Endodermal cell (in vitro differentiated cells): ENCODE data around the gene ALDH1A1. TPM values are rescaled to one million over a fixed set of nuclear protein-coding genes. Genes with fewer than 3 reads are reported as not detected.

Source experiments
- DNase-seq: peaks from one replicate; pipeline ENCODE4 v3.0.0-alpha.2; 2017
- H3K27ac ChIP-seq: 2 replicates; pipeline ENCODE4 v1.5.1; 2013; ENCODE audit warnings: mild to moderate bottlenecking, low read depth, low read length, moderate library complexity
- H3K27me3 ChIP-seq: 2 replicates; pipeline ENCODE4 v1.6.1; 2013; ENCODE audit warnings: mild to moderate bottlenecking, low read length, moderate library complexity; ENCODE audit not compliant: insufficient read depth, control insufficient read depth, poor library complexity, severe bottlenecking
- H3K36me3 ChIP-seq: 2 replicates; pipeline ENCODE4 v1.7.0; 2013; ENCODE audit warnings: mild to moderate bottlenecking, low read length, moderate library complexity; ENCODE audit not compliant: control insufficient read depth, insufficient read depth
- H3K4me1 ChIP-seq: one replicate; pipeline ENCODE4 v1.7.0; 2013; ENCODE audit warnings: low read length; ENCODE audit not compliant: control insufficient read depth, insufficient read depth
- H3K4me3 ChIP-seq: 2 replicates; pipeline ENCODE4 v1.5.1; 2013; ENCODE audit warnings: mild to moderate bottlenecking, low read length, moderate library complexity
- H3K9ac ChIP-seq: 2 replicates; pipeline ENCODE4 v1.6.1; 2013; ENCODE audit warnings: mild to moderate bottlenecking, low read length, moderate library complexity; ENCODE audit not compliant: poor library complexity, severe bottlenecking; ENCODE audit errors: extremely low read depth
- H3K9me3 ChIP-seq: 2 replicates; pipeline ENCODE4 v1.6.1; 2013; ENCODE audit warnings: mild to moderate bottlenecking, low read length, moderate library complexity; ENCODE audit not compliant: control insufficient read depth
- H3K27ac Mint-ChIP-seq: 2 replicates; pipeline ENCODE4 v1.8.0; 2020; ENCODE audit warnings: mixed read lengths
- H3K27me3 Mint-ChIP-seq: 2 replicates; pipeline ENCODE4 v1.8.0; 2021; ENCODE audit warnings: mild to moderate bottlenecking, mixed read lengths; ENCODE audit not compliant: insufficient read depth
- H3K36me3 Mint-ChIP-seq: 2 replicates; pipeline ENCODE4 v1.8.0; 2020; ENCODE audit warnings: low read depth, mixed read lengths
- H3K4me1 Mint-ChIP-seq: 2 replicates; pipeline ENCODE4 v1.8.0; 2020; ENCODE audit warnings: mixed read lengths
- H3K4me3 Mint-ChIP-seq: 2 replicates; pipeline ENCODE4 v1.8.0; 2020; ENCODE audit warnings: mild to moderate bottlenecking, moderate library complexity, mixed read lengths
- H3K9me3 Mint-ChIP-seq: 2 replicates; pipeline ENCODE4 v1.8.0; 2020; ENCODE audit warnings: mild to moderate bottlenecking, mixed read lengths
- WGBS, 2 experiments: methylation state at CpG; one replicate each; pipeline versions ENCODE4 v1.1.5 to v1.1.7; 2013; ENCODE audit warnings: missing lambda C conversion rate in 2 of 2, mixed read lengths in 1 of 2; ENCODE audit not compliant: insufficient coverage in 1 of 2, insufficient read length in 1 of 2; 5-methylcytosine and 5-hydroxymethylcytosine counted together
- total RNA-seq, 2 donors: library from RNA; stranded (reverse); fragmentation: NEBNext Ultra II Directional in 1 of 2; extraction: Animal tissue kit (Norgen Biotek cat#: 25700) in 1 of 2; gene quantifications; 2 replicates in 1 of 2; 3 replicates in 1 of 2; pipeline ENCODE4 v1.2.1, GENCODE V29; 2021
- TF ChIP-seq, protein P1 (sequence below): fragments of 200-600 bp; sonication (generic); conservative IDR thresholded peaks from 2 replicates; pipeline ENCODE4 v1.5.0; 2021; ENCODE audit warnings: antibody characterized with exemption, mild to moderate bottlenecking

Gene ALDH1A1
- total RNA-seq, 2 donors from 2014 or later = 3.5 to 4.6 TPM

DNA sequence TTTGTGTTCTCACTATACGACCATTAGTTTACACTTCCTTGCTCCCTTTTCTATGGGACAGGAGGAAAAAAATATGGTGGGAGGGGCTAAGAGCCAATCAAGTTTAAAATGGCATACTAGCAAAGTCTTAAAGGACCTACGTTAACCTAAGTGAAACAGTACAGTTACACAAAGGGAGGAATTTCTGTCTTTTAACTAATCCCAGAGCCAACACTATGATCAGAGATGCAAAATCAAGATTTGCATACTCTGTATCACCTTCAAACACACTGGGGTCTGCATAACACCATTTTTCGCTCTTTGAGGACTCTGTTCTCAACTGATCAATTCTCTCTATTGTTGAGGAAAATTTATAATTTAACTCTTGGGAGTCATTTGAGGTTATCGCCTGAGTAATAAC lies 49.8 kb downstream of the ALDH1A1 start:
- H3K4me1 Mint-ChIP-seq = peaks cover 6% of the 10 kb centered on the region
- TF ChIP-seq, protein P1, sequence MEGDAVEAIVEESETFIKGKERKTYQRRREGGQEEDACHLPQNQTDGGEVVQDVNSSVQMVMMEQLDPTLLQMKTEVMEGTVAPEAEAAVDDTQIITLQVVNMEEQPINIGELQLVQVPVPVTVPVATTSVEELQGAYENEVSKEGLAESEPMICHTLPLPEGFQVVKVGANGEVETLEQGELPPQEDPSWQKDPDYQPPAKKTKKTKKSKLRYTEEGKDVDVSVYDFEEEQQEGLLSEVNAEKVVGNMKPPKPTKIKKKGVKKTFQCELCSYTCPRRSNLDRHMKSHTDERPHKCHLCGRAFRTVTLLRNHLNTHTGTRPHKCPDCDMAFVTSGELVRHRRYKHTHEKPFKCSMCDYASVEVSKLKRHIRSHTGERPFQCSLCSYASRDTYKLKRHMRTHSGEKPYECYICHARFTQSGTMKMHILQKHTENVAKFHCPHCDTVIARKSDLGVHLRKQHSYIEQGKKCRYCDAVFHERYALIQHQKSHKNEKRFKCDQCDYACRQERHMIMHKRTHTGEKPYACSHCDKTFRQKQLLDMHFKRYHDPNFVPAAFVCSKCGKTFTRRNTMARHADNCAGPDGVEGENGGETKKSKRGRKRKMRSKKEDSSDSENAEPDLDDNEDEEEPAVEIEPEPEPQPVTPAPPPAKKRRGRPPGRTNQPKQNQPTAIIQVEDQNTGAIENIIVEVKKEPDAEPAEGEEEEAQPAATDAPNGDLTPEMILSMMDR = no peak
- no peak overlapping the region for H3K4me3 Mint-ChIP-seq
- H3K4me3 ChIP-seq = no peak overlapping the region
- no peak overlapping the region for H3K27ac ChIP-seq
- H3K4me1 ChIP-seq = no peaks in the 10 kb centered on the region
- DNase-seq = no peak
- 84 to 97% methylated on average over 3 to 4 of the region's 4 CpGs for WGBS, 2 experiments
- H3K27me3 Mint-ChIP-seq = no peaks in the 10 kb centered on the region
- H3K9ac ChIP-seq = no peak overlapping the region
- H3K9me3 ChIP-seq = no peaks in the 10 kb centered on the region
- H3K36me3 Mint-ChIP-seq = no peaks in the 10 kb centered on the region
- H3K9me3 Mint-ChIP-seq = no peaks in the 10 kb centered on the region
- H3K36me3 ChIP-seq = no peaks in the 10 kb centered on the region
- no peak overlapping the region for H3K27ac Mint-ChIP-seq
- no peaks in the 10 kb centered on the region for H3K27me3 ChIP-seq

DNA sequence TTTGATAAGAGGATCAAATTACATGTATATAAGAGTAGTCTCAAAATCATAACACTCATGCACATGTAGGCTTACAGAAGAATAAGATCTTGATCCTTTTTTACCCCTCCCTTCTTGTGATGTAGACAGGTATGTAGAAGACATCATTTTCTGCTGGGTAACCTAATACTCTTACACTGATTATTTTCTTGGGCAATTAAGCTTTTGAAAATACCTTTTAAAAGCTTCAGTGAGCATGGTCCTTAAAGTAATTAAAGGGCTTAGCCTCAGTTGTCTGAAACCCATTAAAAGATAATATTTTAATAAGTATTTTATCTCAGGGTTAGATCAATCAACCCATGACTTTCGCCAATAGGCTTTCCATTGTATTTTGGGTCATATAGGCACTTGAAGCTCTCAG lies 50.6 kb downstream of the ALDH1A1 start:
- 89% methylated on average over 1 of the region's 1 CpG; no CpG with 5 or more reads in 1 of the 2 experiments for WGBS, 2 experiments
- Histone ChIP-seq H3K4me1 (no peaks in the 10 kb centered on the region), H3K9ac (no peak overlapping the region), H3K27me3 (no peaks in the 10 kb centered on the region), H3K9me3 (no peaks in the 10 kb centered on the region), H3K27ac (no peak overlapping the region), H3K4me3 (no peak overlapping the region), H3K36me3 (no peaks in the 10 kb centered on the region)
- Mint-ChIP-seq H3K27ac (no peak overlapping the region), H3K36me3 (no peaks in the 10 kb centered on the region), H3K4me3 (no peak overlapping the region), H3K9me3 (no peaks in the 10 kb centered on the region), H3K27me3 (no peaks in the 10 kb centered on the region), H3K4me1 (peaks cover 6% of the 10 kb centered on the region)
- no peak for DNase-seq
- TF ChIP-seq, protein P1 = no peak

DNA sequence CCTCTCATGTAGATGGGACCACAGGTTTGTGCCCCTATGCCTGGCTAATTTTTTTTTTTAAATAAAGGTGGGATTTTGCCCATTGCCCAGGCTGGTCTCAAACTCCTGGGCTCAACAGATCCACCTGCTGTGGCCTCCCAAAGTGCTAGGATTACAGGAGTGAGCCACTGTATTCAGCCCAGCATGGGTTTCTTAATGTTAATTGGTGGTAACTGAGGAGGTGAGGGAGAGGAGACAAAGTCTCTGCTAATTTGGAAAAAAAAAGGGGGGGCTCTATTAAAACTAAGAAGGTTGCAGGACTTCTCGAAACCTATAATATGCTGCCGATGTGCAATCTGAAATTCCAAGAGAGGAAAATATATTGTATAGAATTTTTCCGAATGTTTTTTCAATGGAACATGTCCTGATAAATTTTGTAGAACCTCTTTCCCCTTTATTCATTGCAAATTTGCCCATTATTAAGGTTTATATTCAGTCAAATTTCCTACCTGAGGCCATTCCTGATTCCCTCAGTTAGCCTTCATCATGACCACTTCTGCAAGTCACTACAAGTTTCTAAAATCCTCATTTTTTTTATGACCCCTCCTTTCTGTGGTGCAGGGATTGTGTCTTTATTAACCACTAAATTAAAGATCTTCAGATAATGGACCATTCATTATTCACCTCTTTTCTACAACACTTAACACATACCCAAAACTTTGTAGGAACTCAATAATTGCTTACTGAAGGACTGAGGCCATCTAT lies 52.9 kb downstream of the ALDH1A1 start:
- Mint-ChIP-seq H3K27me3 (no peaks in the 10 kb centered on the region), H3K36me3 (no peaks in the 10 kb centered on the region), H3K9me3 (no peaks in the 10 kb centered on the region), H3K27ac (no peak overlapping the region), H3K4me1 (peaks cover 6% of the 10 kb centered on the region), H3K4me3 (no peak overlapping the region)
- WGBS, 2 experiments = 92% methylated on average over 3 of the region's 3 CpGs; no CpG with 5 or more reads in 1 of the 2 experiments
- H3K9ac ChIP-seq = no peak overlapping the region
- H3K4me1 ChIP-seq = no peaks in the 10 kb centered on the region
- TF ChIP-seq, protein P1 = no peak
- no peaks in the 10 kb centered on the region for H3K36me3 ChIP-seq
- no peaks in the 10 kb centered on the region for H3K27me3 ChIP-seq
- H3K27ac ChIP-seq = no peak overlapping the region
- H3K9me3 ChIP-seq = no peaks in the 10 kb centered on the region
- H3K4me3 ChIP-seq = no peak overlapping the region
- no peak for DNase-seq
